NK-92 treated with Interleukin-12 subunit alpha and Interleukin-12 subunit beta, amount 100 ng/mL, for 24 hours (cell line): Measurements from ENCODE around the gene PKIG.
"Not testable (repeated sequence)": the region's sequence is repeated elsewhere in the genome, so short reads cannot be mapped to it uniquely, and the experiment has no call there.

Experiments used
- DNase-seq: peaks from one replicate; lab custom pipeline; 2025; lab: John Stamatoyannopoulos, UW

PKIG gene

DNA sequence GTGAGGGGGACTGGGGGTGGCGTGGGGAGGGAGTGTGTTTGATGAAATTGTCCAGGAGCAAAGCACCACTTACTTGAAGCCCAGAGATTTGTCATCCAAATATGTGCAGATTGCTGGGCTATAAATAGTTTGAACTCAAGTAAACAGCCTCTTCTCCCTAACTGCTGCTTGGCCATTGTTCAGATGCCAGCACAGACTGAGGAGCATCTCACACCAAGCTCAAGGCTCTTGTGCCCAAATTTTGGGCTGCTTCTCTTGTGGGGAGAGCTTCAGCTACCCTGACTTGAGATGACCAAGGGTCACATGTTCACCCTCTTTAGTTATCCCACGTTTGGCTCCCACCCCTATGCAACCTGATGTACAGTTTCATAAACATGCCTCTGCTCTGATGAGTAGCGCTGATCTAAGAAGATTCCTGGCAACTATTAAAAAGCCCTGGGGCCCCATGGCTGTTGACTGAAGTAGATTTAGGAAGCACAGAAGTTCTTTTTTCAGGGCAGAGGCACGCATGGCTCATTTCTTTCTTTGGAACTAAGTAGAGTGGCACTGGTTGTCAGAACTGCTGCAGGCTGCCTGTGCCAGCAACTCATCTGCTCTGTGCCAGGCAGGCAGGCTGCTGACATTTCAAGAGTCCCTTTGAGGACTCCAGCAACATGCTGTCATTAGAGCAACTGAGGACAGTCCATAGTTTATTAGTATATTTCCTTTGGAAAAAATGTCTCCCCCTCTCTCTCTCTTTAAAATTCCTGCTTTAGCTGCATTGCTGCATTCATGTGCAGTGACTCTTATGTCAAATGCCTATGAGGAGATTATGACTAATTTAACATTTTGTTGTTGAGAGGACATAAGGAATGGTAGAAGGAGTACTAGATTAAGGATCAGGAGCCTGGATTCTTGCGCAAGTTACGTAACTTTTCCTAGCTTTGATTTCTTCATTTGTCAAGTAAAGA lies 9.6 kb upstream of the PKIG start:
- DNase-seq = no peak

DNA sequence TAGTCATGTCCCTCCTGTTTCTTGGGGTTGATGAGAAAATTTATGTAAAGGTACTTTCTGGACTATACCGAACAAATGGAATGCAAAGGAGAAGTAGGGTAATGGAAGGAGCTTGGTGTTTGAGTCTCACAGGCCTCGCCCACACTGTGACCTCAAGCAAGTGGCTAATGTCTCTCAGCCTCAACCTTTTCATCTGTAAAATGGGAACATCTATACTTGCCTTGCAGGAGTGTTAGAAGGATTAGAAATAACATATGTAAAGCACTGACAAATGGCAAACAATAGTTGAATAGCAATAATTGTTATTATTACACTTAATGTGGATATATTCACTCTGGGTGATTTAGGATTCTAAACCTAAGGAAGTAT lies 8.9 kb upstream of the PKIG start:
- DNase-seq = no peak

DNA sequence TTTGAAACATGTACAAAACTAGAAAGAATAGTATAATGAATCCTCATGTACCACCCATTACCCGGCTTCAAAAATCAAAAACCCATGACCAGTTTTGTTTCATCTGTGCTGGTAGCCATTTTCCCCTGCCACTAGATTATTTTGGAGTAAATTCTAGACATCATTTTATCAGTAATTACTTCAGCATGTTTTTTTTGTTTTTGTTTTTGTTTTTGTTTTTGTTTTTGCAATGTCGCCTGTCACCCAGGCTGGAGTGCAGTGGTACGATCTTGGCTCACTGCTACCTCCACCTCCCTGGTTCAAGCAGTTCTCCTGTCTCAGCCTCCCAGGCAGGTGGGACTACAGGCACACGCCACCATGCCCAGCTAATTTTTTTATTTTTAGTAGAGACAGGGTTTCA lies 8.0 kb upstream of the PKIG start:
- no peak for DNase-seq

DNA sequence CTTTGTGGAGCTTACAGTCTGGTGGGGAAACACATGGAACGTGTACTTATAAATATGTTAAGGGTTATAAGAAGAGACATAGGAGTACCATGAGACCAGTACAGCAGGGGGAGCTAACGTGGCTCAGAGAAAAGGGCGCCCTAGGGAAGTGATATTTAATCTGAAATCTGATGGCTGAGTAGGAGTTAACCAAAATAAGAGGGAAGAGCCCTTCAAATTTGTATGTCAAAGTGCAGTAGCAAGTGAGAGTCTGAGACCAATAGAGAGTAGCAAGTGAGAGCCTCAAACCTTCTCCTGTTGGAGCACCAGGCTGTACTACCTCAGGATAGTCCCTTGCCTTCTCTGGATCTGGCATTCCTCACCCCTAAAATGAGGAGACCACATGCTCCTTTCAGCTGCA lies 6.1 kb upstream of the PKIG start:
- no peak for DNase-seq

DNA sequence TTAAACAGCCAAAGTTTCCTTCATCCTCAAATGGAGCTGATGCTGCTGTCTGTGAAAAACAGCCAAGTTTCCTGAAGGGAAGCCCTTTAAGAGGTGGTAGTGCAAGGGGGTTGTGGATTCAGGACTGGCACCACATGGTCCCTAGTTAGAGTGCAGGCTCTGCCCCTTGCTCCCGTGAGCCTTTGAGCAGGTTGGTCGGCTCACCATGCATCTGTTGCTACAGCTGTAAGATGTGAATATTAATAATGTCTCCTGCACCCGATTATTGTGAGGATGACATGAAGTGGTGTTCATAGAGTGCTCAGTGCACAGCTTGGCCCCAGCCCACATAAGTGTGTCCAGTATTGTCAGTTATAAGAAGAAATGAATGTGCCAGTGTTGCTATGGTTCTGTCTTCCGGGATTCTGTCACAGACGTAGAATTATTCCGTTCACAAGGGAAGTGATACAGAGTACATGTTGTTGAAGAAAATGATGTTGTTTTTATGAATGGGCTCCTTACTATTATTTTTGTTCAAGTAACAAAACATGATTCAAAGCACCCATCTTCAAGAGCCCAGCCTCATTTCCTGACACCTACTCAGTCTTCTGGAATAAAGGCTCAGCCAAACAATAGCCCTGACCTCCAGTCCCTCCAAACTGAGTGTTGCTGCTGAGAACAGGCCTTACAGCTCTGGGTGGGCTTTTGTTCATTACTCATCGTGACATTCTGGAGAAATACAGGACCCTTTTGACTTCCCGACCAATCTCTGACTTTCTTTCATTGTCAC lies 2.9 kb upstream of the PKIG start:
- DNase-seq = no peak

DNA sequence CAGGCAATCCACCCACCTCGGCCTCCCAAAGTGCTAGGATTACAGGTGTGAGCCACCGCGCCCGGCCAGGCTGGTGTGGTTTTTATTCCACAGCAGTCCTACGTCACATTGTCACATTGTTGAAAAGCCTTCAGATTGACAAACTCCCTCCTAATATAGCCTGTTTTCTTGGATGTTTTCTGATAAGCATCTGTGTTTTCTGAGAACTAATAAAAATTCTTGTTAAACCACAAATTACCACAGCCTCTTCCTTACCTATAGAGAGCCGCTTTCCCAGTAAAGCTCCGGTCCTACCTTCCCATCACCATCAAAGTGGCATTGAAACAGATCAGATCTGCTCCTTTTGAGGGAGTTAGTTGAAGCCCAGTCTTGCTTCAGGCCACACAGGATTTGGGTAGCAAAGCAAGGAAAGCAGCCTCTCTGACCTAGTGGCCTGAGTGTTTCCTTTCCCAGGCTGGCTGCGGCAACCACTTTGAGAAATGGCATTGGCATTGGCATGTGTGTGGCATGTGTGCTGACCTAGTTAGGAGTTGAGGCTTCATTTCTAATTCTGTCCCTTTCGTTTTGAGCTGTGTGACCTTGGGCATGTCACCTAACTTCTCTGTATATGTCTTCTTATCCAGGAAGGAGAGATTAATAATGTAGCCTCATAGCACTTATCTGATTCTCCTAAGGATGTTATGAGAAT lies 1.7 kb upstream of the PKIG start:
- DNase-seq = no peak

DNA sequence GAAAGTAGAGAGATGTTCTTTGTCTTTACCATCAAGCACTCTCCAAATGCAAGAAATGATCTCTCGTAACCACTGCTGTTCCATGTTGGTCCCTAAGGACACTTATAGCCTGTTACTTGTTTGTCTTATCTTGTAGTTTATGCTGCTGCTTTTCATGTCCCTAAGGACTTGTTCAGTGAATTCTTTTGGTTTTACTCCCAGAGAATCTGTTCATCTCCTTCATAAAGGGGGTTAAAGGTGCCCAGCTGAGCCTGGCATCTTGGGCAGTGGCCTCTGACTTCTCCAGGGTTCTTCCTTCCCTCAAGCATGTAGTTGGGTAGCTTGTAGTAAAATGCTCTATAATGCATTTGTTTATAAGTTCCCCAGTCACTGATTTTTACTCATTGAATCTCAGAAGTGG lies 864 bp upstream of the PKIG start:
- DNase-seq = no peak

DNA sequence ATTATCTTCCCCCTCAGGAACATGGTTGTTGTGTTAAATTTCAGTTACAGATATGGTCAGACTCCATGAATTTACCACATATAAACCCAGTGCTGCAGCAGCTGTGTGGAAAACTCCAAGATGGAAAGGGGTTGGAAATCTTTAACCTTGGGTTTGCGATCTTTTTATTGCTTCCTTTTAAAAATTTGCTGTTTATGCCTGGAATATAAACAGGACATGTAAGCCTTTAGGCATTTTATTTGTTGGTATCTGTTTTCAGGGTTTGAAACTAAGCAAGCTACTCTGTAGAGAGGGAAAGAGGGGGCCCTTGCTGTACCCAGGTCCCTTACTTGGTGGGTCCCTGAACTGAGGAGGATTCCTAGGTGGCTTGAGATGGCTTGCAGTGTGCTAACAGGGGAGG lies 778 bp downstream of the PKIG start:
- DNase-seq = no peak

DNA sequence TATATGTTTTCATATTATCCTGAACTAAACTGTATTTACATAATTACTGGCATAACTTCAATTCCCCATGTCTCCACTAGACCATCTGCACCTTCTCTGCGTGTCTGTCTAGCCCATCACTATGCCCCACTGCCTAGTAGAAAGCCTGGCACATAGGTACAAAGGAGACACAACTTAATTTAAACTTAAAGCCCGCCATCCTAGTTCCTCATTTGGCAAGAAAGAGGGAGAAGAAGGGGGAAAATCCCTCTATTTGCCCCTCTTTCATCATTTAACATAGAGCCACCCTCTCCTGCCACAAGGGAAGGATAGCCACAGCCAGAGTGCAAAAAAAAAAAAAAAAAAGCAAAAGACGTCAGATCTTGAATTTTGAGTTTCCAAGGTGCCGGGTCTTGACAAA lies 1.8 kb downstream of the PKIG start:
- DNase-seq = no peak

DNA sequence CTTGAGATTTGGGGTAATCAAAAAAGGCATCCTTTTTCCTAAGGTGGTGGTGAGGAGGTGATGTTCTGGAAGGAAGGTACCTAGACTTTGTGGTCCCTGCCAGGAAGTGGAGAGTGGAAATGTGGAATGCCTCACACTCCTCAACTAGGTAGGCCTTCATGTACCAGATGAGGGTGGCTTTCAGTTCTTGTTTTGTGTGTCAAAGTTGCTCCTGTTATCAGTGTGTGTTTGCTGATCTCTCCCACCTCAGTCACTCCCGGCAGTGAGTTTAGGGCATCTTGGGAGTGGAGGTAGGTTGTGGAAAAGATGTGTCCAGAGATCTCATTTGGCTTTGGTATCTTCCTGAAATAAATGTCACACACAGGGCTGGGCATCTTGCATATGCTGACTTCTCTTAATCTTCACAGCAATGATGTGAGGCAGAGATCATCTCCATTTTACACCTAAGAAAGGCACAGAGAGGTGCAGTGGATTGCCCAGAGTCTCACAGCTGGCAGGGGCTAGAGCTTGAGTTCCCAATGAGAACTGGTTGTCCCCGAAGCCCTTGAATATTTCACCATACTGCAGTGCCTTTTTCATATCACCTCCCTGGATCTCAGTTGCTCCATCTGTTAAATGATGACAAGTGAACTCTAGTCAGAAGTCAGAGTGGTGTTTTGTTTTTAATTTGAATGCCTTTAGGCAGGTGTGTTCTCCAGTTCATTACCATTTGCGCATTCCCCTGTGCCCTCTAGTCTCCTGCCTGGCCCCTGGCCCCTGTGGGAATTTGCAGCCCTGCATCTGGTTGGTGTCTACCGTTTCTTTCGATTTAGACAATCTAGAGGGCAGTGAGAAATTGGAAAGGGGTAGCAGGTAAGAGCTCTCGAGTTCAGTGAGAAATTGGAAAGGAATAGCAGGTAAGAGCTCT lies 2.9 kb downstream of the PKIG start:
- no peak for DNase-seq

DNA sequence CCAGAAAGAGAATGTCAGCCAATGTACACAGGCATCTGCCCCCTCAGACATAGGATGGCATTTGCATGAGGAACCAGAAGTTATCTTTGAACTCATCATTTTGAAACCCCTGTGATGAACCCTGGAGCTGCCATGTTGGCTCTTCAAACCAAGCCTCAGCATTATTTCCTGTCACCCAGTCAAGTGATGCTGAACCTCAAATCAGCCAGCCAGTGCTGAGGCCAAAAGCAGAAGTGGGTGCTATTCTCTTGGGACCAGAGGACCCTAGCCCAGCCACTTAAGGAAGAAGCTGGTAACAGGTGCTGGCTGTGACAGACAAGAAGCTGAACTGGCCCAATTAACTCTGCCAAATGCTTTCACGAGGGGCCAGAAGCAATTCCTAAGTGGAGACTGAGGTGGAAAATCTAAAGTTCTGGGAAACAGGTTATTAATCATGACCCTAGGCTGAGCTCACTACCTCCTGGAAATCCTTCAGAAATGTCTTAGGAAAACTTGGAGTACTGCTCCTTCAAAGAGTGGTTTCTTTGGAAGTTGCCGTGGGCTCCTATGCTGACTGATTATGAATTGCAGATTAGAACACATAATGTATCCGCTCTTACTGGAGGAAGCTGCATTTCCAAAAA lies 4.0 kb downstream of the PKIG start:
- DNase-seq = no peak

DNA sequence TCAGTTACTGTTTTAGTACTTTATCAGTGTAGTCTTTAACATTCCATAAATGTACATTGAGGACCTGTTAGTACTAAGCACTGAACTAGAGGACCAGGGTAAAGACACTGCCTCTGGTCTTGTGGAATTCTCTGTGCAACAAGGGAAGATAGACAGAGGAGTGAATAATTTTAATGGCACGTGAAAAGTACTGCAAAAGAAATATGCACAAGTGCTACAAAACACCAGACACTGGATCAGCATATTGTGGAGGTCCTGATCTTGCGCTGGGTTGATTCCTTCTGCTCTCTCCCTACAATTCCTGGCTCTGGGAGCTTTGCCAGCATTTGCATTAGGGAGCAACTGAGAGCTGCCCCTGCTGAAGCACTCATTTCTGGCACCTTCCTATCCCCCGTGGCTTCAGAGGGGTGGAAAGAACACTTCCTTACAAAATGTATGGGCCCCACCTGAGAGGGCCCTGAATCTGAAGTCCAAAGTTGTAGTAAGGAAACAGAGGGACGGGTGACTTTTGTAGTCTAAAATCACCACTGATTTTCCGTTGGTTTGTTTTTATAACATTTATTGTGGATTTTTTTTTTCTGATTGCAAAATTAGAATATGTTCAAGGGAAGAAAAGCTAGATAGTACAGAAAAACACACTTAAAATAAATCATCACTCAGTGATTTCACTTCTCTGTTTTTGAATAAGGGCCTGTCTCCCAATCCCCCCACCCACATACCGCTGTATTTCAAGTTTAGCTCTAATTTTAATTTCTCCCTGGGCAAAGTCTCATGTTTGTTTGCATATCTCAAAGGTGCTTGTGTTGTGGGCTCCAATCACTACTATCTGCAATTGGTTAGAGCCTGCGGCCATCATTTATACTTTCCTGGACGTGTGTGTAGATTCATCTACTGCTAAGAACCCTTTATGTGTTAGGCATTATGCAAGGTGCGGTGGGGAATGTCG lies 4.9 kb downstream of the PKIG start:
- no peak for DNase-seq

DNA sequence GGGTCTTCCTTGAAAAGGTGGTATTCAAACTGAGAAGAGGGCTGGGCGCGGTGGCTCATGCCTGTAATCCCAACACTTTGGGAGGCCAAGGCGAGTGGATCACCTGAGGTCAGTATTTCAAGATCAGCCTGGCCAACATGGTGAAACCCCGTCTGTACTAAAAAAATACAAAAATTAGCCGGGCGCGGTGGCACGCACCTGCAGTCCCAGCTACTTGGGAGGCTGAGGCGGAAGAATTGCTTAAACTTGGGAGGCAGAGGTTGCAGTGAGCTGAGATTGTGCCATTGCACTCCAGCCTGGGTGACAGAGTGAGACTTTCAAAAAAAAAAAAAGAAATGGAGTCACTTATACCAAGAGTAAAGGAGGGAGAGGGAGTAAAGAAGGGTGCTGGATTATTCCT lies 5.9 kb downstream of the PKIG start:
- DNase-seq = not testable (repeated sequence)

DNA sequence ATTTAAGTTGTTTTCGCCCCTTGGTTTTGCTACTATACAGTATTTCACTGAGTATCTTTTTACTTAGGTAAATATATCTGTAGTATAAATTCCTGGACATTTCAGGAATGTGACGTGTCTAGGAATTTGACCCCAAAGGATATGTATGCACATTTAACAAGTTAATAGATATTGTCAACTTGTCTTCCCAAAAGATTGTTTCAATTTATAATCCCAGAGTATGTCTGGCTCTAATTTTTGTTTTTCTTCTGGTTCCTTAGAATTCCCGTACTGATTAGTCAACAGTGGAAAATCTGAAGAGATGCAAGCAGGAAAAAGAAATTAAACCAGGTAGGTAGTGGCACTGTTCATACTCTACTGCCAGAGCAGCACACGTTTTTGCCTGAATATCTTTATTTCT lies 7.2 kb downstream of the PKIG start:
- DNase-seq = no peak

DNA sequence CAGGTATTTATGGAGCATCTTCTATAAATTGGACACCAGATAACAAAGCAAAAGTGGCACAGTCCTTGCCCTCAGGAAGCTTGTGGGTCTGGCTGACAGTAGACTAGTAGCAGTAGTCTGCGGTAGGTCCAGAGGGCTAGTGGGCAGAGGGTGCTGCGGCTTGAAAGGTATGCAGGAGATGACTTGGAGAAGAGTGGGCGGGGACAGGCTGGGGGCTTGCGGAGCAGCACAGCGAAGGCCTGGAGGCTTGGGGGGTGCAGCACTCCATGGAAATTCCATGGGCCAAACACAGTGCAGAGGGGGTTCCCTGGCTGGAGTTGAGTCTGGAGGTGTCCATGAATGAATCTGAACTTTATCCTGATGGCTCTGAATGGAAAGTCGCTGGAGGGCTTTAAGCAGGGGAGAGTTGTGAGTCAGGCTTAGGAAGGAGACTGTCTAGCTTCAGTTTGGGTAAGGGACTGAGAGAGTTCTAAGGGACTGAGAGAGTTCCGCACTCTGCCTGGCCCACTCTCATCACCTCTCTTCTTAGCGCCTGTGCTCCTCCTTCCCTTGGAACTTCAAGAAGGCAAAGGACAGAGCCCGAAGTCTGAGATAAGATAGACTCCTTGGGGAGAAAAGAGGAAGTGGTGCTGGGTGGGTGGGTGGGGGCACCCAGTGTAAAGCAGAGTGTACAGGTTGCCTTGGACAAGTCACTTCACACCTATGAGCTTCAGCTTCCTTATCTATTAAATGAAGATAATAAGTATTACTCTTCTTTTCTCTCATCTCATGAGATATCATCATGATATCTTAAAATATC lies 8.8 kb downstream of the PKIG start:
- no peak for DNase-seq

DNA sequence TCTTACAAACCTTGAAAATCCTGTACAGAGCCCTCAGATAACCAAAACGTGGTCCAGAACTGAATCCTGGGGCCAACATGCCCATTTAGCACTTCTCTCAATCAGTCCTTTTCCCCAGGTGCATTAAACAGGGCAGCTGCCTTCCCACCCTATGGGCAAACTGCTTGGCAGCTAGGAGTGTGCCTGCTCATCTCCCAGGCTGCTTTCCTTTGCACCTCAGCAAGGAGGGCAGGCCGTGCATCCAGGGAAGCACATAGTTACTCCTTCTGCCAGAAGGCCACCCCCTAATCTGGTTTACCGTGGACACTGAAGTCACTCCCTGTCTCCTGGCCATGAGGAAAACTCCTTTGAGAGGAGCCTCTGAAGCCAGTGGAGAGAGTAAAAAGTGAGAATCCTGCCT lies 10.0 kb downstream of the PKIG start:
- no peak for DNase-seq

DNA sequence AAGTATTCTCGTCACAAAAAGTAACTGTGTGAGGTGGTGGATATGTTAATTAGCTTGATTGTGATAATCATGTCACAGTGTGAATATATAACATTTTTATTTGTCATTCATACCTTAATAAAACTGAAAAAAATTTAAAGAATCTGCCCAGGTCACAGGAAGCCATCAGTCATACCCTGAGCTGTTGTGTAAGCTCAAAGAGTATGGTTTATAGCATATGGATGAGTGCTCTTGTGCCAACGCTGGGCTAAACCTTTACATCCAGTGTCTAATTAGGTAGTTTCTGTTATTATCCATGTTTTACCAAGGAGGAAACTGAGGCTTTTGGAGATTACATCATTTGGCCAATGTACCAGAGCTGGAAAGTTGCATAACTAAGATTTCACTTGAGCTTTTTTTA lies 11.4 kb downstream of the PKIG start:
- DNase-seq = no peak

DNA sequence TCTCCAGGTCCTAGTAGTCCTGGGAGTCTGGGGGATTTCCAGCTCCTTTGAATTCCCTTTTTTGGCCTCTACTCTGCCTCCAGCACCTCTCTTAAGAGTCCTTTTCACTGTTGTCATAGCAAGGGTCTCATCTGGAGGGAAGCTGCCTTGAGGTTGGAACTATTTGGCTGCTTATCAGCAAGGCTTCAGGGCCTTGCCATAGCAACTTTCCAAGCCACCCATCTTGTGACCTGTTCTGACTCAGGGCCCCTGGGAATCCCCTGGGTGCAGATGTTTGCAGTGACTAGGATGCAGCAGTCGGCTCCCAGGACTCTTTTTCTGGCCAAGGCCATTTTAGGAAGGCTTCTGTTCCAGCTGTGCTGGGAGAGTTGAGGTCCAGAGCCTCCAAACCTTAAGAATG lies 12.4 kb downstream of the PKIG start:
- DNase-seq = no peak

DNA sequence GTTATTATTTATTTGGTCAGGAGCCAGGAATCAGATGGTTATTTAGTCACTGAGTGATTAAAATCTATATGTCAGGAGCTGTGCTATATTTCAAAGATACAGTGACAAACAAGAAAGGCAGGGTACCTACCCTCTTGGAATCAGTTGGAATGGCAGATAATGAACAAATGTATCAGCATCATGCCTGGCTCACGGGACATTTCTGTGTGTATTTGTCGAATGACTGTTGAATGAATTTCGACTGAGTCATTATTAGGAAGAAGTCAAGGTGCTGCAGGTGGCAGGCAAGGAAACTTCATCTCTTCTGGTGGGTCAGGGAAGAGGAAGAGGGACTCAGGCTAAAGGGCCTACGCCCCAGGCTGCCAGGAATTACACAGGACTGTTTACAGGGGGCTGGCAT lies 13.6 kb downstream of the PKIG start:
- no peak for DNase-seq
